ENCODE data around the gene AEBP1.

DNA sequence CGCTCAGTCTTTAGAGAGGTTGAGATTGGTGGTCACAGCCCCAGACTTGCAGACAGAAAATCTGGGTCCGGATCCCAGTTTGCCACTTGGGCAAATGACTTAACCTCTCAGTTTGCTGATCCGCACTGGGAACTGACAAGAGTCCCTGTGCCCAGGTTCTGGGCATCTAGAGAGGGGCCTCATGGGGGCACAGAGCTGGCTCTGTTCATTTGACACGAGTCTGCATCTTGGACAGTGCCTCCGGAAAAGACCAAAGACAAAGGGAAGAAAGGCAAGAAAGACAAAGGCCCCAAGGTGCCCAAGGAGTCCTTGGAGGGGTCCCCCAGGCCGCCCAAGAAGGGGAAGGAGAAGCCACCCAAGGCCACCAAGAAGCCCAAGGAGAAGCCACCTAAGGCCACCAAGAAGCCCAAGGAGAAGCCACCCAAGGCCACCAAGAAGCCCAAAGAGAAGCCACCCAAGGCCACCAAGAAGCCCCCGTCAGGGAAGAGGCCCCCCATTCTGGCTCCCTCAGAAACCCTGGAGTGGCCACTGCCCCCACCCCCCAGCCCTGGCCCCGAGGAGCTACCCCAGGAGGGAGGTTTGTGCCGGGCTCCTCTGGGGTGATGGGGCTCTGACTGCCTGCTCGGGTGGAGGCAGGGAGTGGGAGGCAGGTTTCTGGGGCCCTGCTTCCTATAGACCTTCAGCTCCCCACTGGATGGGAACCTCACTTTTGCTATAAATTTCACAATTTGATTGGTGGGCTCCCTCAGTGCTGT lies 2.3 kb downstream of the AEBP1 start:
- TF ChIP-seq CTCF (IDR thresholded peaks at IDR 0.05) (no peak), POLR2A (IDR thresholded peaks at IDR 0.05) (no peak), EP300 (IDR thresholded peaks at IDR 0.05) (no peak)
